Adrenal gland (tissue), 5 donors: Measurements from ENCODE around the gene CD46.

Experiments used
- POLR2A ChIP-seq, 2 donors: fragments of 450-650 bp; IDR thresholded peaks; one replicate each; pipeline ENCODE4 v1.6.1; 2017; ENCODE audit warnings: antibody characterized with exemption in 2 of 2, mild to moderate bottlenecking in 2 of 2, moderate library complexity in 1 of 2
- TF ChIP-seq, protein P1 (sequence below), 6 experiments: fragments of 450-650 bp in 4 of 6; fragments of 200-600 bp in 2 of 6; sonication (generic) in 1 of 6; IDR thresholded peaks; 1 replicate in 5 of 6; 2 replicates in 1 of 6; pipeline versions ENCODE4 v1.5.1 to v1.8.0; 2016 to 2021; ENCODE audit warnings: antibody characterized with exemption in 6 of 6, mild to moderate bottlenecking in 2 of 6, moderate library complexity in 1 of 6
- donor health status: DM: no; HTN: no; CAD: no.

DNA sequence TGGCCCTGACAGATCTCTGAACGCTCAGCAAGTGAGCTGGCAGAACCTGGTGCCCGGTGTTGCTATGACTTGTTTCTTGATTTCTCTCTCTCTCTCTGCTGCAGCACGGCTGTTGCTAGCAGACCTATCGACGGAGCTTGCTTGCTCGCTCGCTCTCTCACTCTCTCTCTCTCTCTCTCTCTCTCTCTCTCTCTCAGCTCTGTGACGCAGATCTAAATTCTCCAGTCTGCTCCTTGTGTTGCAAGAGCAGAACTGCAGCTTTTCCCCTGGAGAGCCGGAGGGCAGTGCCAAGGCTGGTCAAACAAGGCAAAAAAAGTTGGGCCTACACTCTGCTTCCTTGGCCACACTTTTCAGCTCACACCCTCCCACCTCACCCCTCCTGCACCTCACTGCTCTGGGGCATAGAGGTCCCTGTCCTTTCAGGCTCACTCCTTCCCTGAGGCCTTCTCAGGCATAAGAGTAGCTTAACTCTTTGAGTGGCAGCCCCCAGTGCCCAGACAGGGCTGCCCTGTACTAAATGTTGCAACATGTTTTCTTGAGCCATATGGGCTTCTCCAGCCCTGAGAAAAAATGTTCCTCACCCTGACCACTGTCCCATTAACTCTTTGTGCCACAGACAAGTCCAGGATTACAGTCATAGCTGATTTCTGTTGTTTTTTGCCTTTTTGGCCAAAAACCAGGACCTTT lies 72.2 kb downstream of the CD46 start:
- TF ChIP-seq, protein P1, sequence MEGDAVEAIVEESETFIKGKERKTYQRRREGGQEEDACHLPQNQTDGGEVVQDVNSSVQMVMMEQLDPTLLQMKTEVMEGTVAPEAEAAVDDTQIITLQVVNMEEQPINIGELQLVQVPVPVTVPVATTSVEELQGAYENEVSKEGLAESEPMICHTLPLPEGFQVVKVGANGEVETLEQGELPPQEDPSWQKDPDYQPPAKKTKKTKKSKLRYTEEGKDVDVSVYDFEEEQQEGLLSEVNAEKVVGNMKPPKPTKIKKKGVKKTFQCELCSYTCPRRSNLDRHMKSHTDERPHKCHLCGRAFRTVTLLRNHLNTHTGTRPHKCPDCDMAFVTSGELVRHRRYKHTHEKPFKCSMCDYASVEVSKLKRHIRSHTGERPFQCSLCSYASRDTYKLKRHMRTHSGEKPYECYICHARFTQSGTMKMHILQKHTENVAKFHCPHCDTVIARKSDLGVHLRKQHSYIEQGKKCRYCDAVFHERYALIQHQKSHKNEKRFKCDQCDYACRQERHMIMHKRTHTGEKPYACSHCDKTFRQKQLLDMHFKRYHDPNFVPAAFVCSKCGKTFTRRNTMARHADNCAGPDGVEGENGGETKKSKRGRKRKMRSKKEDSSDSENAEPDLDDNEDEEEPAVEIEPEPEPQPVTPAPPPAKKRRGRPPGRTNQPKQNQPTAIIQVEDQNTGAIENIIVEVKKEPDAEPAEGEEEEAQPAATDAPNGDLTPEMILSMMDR (IDR thresholded peaks at IDR 0.05), result peak; percentile 46 to 98 (median 90)
- peak; percentile 97 to 98 for TF ChIP-seq POLR2A (IDR thresholded peaks at IDR 0.05)
